Ishikawa (cell line): ENCODE results near the gene STK39.

Source experiments
- NFIC ChIP-seq: IDR thresholded peaks from 2 replicates; pipeline ENCODE4 v1.6.1; 2012
- REST ChIP-seq: IDR thresholded peaks from 2 replicates; pipeline ENCODE4 v1.6.1; 2012; ENCODE audit warnings: low read depth, mild to moderate bottlenecking
- YY1 ChIP-seq: IDR thresholded peaks from 2 replicates; pipeline ENCODE4 v1.6.1; 2012; ENCODE audit warnings: low read depth

- no peak for TF ChIP-seq REST
- TF ChIP-seq YY1, result no peak
- no peak for TF ChIP-seq NFIC
Observed at GRCh38 chr2:168137510-168138180, 109.8 kb downstream of the STK39 start.
